C4-2B (cell line): ENCODE measurements around the gene GGCX.

Experiments
- CTCF ChIP-seq: fragments of 450-650 bp; conservative IDR thresholded peaks from 2 replicates; pipeline ENCODE4 v1.5.1; 2017; ENCODE audit warnings: mild to moderate bottlenecking
- ZFX ChIP-seq: fragments of 450-650 bp; IDR thresholded peaks from 2 replicates; pipeline ENCODE4 v1.6.1; 2017

GRCh38 chr2:85522090-85522647, 39.1 kb downstream of the GGCX start:
- no peak for TF ChIP-seq CTCF
- TF ChIP-seq ZFX = no peak
